GM12865 (cell line): ENCODE measurements around the gene NUDT3.

Experiments used
- DNase-seq: peaks from one replicate; pipeline ENCODE4 v3.0.0; 2010; ENCODE audit warnings: low read depth
- H3K4me3 ChIP-seq: 2 replicates; pipeline ENCODE4 v1.5.1; 2011; ENCODE audit warnings: mild to moderate bottlenecking, low read depth, low read length, control low read depth
- TF ChIP-seq, protein P1 (sequence below): IDR thresholded peaks from 2 replicates; pipeline ENCODE4 v1.5.1; 2011; ENCODE audit warnings: low read length, control low read depth, low read depth, inconsistent platforms; ENCODE audit not compliant: insufficient read depth; ENCODE audit errors: missing control alignments

NUDT3 gene

DNA sequence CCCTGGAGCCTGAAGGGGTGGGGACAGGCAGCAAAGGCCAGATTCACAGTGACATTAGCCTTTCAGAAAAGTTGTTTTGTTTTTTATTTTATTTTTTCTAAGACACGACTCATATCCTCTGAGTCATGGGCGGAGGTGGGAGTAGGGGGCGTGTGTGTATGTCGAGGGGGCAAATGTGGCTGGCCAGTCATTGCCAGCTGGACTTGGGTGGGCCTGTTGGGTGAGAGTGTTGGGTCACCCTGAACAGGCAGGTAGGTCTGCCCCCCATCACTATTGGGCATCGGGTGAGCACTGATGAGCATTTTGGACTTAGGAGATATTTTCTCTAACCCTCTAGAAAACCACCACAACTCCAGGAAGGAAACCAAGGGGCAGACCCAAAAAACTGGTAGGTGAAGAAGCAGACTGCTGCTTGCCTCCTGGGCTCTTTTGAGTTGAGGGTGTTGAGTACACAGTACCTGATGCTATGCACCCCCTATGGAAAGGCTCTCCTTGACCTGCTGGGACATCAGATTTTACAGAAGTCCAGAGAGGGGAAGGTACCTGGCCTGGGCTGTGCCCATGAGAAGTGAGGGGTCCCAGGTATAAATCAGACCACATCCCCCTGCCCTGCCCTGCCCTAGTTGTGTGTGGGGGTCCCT lies 149.2 kb downstream of the NUDT3 start:
- H3K4me3 ChIP-seq: no peak overlapping the region
- TF ChIP-seq, protein P1, sequence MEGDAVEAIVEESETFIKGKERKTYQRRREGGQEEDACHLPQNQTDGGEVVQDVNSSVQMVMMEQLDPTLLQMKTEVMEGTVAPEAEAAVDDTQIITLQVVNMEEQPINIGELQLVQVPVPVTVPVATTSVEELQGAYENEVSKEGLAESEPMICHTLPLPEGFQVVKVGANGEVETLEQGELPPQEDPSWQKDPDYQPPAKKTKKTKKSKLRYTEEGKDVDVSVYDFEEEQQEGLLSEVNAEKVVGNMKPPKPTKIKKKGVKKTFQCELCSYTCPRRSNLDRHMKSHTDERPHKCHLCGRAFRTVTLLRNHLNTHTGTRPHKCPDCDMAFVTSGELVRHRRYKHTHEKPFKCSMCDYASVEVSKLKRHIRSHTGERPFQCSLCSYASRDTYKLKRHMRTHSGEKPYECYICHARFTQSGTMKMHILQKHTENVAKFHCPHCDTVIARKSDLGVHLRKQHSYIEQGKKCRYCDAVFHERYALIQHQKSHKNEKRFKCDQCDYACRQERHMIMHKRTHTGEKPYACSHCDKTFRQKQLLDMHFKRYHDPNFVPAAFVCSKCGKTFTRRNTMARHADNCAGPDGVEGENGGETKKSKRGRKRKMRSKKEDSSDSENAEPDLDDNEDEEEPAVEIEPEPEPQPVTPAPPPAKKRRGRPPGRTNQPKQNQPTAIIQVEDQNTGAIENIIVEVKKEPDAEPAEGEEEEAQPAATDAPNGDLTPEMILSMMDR: no peak
- DNase-seq: no peak

DNA sequence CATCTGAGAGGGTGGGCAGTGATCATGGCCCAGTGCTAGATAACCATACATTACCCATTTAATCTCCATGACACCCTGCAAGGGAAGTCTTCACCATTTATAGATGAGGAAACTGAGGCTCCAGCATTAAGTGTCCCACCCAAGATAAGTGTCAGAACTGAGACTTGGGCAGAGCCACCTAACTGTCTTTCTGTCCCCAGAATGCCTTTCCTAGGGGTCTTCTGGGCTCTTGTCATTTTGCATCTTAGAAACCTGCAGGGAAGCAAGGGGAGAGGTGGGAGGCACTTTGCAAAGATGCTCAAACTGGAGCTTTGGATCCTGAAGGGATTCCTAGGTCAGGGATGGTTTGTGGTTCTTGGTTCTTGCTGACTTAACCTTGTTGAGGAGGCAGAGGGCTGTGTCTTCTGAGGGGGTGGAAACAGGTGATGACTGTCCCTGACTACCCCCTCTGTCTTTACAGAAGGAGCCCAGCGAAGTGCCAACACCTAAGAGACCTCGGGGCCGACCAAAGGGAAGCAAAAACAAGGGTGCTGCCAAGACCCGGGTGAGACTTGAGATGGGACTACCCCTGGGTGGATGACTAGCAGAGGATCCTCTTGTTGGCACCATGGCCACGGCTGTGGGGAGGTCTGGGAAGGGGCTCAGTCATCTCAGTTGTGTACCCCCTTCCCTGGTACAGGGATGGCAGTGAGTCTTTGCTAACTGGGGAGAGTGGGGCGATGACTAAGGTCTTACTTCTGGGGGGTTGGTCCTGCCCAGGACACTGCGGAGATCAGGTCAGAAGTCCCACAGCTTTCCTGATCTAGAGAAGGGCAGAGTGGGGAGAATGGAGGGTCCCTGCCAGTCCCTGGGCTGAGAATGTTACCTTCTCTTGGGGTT lies 150.0 kb downstream of the NUDT3 start:
- TF ChIP-seq, protein P1: no peak
- no peak for DNase-seq

GRCh38 chr6:34241351-34242215 lies 150.9 kb downstream of the NUDT3 start:
- H3K4me3 ChIP-seq: no peak overlapping the region
- no peak for DNase-seq
- TF ChIP-seq, protein P1: no peak

More for the DNA sequence above, 150.0 kb downstream of the NUDT3 start:
- no peak overlapping the region for H3K4me3 ChIP-seq

DNA sequence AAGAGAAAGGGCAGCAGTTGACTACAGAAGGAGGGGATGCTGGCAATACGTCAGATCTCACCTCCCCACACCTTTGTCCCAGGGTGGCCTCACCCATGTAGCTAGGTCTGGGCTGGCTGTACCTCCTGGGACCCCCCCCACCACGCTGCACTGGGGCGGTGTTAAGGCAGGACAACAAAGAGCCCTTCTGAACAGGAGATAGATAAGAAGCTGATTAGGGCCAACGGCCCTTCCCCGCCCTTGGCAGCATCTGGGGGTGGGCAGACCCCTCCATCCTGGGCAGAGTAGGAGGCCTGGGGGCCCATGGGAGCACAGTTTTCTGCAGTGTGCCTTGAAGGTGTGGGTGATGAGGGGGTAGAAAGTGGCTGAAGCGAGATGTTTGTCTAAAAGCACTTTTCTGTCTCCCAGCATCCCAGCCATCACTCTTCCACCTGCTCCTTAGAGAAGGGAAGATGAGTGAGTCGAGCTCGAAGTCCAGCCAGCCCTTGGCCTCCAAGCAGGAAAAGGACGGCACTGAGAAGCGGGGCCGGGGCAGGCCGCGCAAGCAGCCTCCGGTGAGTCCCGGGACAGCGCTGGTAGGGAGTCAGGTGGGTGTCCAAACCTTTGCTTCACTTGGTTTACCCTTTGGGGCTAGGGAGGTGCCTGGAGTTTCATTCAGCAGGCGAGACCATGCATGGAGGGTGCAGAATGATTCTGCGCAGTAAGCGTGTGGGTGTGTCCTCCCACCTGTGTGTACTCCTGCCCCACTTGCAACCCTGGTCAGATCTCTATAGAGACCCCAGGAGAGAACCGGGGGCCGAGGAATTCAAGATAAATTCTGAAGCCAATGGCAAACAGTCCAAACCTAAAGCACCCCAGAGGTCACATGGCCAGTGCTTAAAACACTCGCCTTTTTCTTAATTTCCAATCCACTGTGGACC lies 151.9 kb downstream of the NUDT3 start:
- H3K4me3 ChIP-seq: no peak overlapping the region
- DNase-seq: no peak
- TF ChIP-seq, protein P1: no peak

GRCh38 chr6:34239893-34240292 lies 152.6 kb downstream of the NUDT3 start:
- DNase-seq: no peak
- TF ChIP-seq, protein P1: no peak
- H3K4me3 ChIP-seq: no peak overlapping the region; the same call in 1 of the 2 replicates

DNA sequence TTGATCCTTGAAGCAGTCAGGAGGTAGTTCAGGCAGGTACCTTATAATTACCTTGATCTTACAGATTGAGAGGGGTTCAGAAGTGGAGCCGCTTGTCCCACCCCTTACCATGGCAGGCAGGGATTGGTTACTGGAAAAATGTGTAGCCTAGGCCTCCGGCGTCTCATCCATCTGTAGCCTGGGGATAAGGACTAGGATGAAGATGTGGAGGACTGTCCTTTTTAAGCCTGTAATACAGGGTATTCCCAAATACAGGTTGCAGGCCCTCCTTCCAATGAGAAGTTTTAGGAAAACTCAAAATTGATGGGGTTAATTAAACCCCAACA lies 153.0 kb downstream of the NUDT3 start:
- no peak for DNase-seq
- peak overlapping the region; percentile 88 for H3K4me3 ChIP-seq
- TF ChIP-seq, protein P1: no peak
